ENCODE results near the gene SNX21. TPM values are rescaled to one million over a fixed set of nuclear protein-coding genes. Genes with fewer than 3 reads are reported as not detected.
A peak's percentile ranks its signal among the peaks of the same experiment; 100 is the strongest.

SNX21 gene
- total RNA-seq, 1 donor from 2014 or later, result 0.89 TPM

GRCh38 chr20:45813489-45813888, 20.1 kb upstream of the SNX21 start:
- Mint-ChIP-seq H3K9me3 (no peaks in the 10 kb centered on the region), H3K4me3 (peak overlapping the region; percentile 89), H3K27me3 (no peaks in the 10 kb centered on the region), H3K4me1 (peaks cover 27% of the 10 kb centered on the region), H3K27ac (peak overlapping the region; percentile 90), H3K36me3 (ENCODE audit: low read depth) (peaks cover 55% of the 10 kb centered on the region)
- no peak for DNase-seq
- intact Hi-C loops (cut with micrococcal nuclease), result loop anchor here (5.0 kb wide), 2 partner anchors 69 to 119 kb away; partner anchors contain the start of genes PCIF1 and ZSWIM1

- H3K4me3 Mint-ChIP-seq, result no peak overlapping the region
- peaks cover 27% of the 10 kb centered on the region for H3K4me1 Mint-ChIP-seq
- no peak overlapping the region for H3K27ac Mint-ChIP-seq
- no peaks in the 10 kb centered on the region for H3K27me3 Mint-ChIP-seq
- peaks cover 53% of the 10 kb centered on the region for H3K36me3 Mint-ChIP-seq (ENCODE audit: low read depth)
- no peaks in the 10 kb centered on the region for H3K9me3 Mint-ChIP-seq
- intact Hi-C loops (cut with micrococcal nuclease), result loop anchor here (5.0 kb wide), 2 partner anchors 68 to 118 kb away; partner anchors contain the start of genes PCIF1 and ZSWIM1
- DNase-seq, result no peak
Observed at GRCh38 chr20:45814314-45814713, 19.3 kb upstream of the SNX21 start.

GRCh38 chr20:45816951-45817350, 16.6 kb upstream of the SNX21 start:
- Mint-ChIP-seq H3K27me3 (peaks cover 7% of the 10 kb centered on the region), H3K4me3 (no peak overlapping the region), H3K9me3 (no peaks in the 10 kb centered on the region), H3K4me1 (peaks cover 22% of the 10 kb centered on the region), H3K36me3 (ENCODE audit: low read depth) (peaks cover 31% of the 10 kb centered on the region), H3K27ac (no peak overlapping the region)
- intact Hi-C loops (cut with micrococcal nuclease), result no loop called here
- DNase-seq, result no peak

GRCh38 chr20:45817376-45818194, 16.0 kb upstream of the SNX21 start:
- intact Hi-C loops (cut with micrococcal nuclease), result no loop called here
- Mint-ChIP-seq H3K27ac (no peak overlapping the region), H3K4me1 (peaks cover 20% of the 10 kb centered on the region), H3K9me3 (no peaks in the 10 kb centered on the region), H3K4me3 (no peak overlapping the region), H3K36me3 (ENCODE audit: low read depth) (peaks cover 28% of the 10 kb centered on the region), H3K27me3 (peaks cover 13% of the 10 kb centered on the region)
- no peak for DNase-seq

GRCh38 chr20:45818239-45818638, 15.4 kb upstream of the SNX21 start:
- no peak overlapping the region for H3K4me3 Mint-ChIP-seq
- peaks cover 17% of the 10 kb centered on the region for H3K4me1 Mint-ChIP-seq
- H3K27ac Mint-ChIP-seq, result no peak overlapping the region
- peaks cover 24% of the 10 kb centered on the region for H3K36me3 Mint-ChIP-seq (ENCODE audit: low read depth)
- intact Hi-C loops (cut with micrococcal nuclease), result no loop called here
- peaks cover 17% of the 10 kb centered on the region for H3K27me3 Mint-ChIP-seq
- no peak for DNase-seq
- H3K9me3 Mint-ChIP-seq, result no peaks in the 10 kb centered on the region

GRCh38 chr20:45819466-45819865, 14.1 kb upstream of the SNX21 start:
- Mint-ChIP-seq H3K27ac (no peak overlapping the region), H3K4me3 (no peak overlapping the region), H3K4me1 (peaks cover 17% of the 10 kb centered on the region), H3K9me3 (no peaks in the 10 kb centered on the region), H3K36me3 (ENCODE audit: low read depth) (peaks cover 17% of the 10 kb centered on the region), H3K27me3 (peaks cover 29% of the 10 kb centered on the region)
- intact Hi-C loops (cut with micrococcal nuclease), result no loop called here
- no peak for DNase-seq

- DNase-seq, result no peak
- no peaks in the 10 kb centered on the region for H3K9me3 Mint-ChIP-seq
- peaks cover 5% of the 10 kb centered on the region for H3K36me3 Mint-ChIP-seq (ENCODE audit: low read depth)
- peaks cover 16% of the 10 kb centered on the region for H3K4me1 Mint-ChIP-seq
- peaks cover 32% of the 10 kb centered on the region for H3K27me3 Mint-ChIP-seq
- intact Hi-C loops (cut with micrococcal nuclease), result no loop called here
- H3K4me3 Mint-ChIP-seq, result no peak overlapping the region
- no peak overlapping the region for H3K27ac Mint-ChIP-seq
Observed at GRCh38 chr20:45821947-45822346, 11.7 kb upstream of the SNX21 start.

GRCh38 chr20:45822857-45823256, 10.7 kb upstream of the SNX21 start:
- Mint-ChIP-seq H3K27ac (no peak overlapping the region), H3K9me3 (no peaks in the 10 kb centered on the region), H3K36me3 (ENCODE audit: low read depth) (no peaks in the 10 kb centered on the region), H3K4me3 (no peak overlapping the region), H3K27me3 (peaks cover 32% of the 10 kb centered on the region), H3K4me1 (peaks cover 16% of the 10 kb centered on the region)
- intact Hi-C loops (cut with micrococcal nuclease), result no loop called here
- no peak for DNase-seq

- peaks cover 32% of the 10 kb centered on the region for H3K27me3 Mint-ChIP-seq
Observed at GRCh38 chr20:45823949-45824835, 9.4 kb upstream of the SNX21 start.

GRCh38 chr20:45826381-45827019, 7.1 kb upstream of the SNX21 start:
- peaks cover 33% of the 10 kb centered on the region for H3K27me3 Mint-ChIP-seq
- peaks cover 16% of the 10 kb centered on the region for H3K4me1 Mint-ChIP-seq
- intact Hi-C loops (cut with micrococcal nuclease), result no loop called here

More at GRCh38 chr20:45823949-45824835, 9.4 kb upstream of the SNX21 start:
- intact Hi-C loops (cut with micrococcal nuclease), result loop anchor here (1.0 kb wide), 1 partner anchor 139 kb away; no protein-coding TSS in a partner anchor
- peaks cover 16% of the 10 kb centered on the region for H3K4me1 Mint-ChIP-seq
- H3K9me3 Mint-ChIP-seq, result no peaks in the 10 kb centered on the region
- peak overlapping the region; percentile 64 for H3K27ac Mint-ChIP-seq
- H3K36me3 Mint-ChIP-seq (ENCODE audit: low read depth), result no peaks in the 10 kb centered on the region
- H3K4me3 Mint-ChIP-seq, result peak overlapping the region; percentile 78
- peak; percentile 82 for DNase-seq

GRCh38 chr20:45827030-45827652, 6.5 kb upstream of the SNX21 start, which contains the start of gene TNNC2:
TSS of gene TNNC2 (minus strand) at chr20:45827312. CDS start at chr20:45827248, 64 bp downstream.
- no peak within 1 kb of the TSS for H3K4me3 Mint-ChIP-seq
- no peak within 1 kb of the TSS for H3K27ac Mint-ChIP-seq
- peaks cover 34% of the 10 kb centered on the region for H3K27me3 Mint-ChIP-seq
- intact Hi-C loops (cut with micrococcal nuclease), result no loop called here
- H3K9me3 Mint-ChIP-seq, result no peaks in the 10 kb centered on the region
- H3K4me1 Mint-ChIP-seq, result peaks cover 16% of the 10 kb centered on the region
- DNase-seq, result no peak
- no peaks in the 10 kb centered on the region for H3K36me3 Mint-ChIP-seq (ENCODE audit: low read depth)

More at GRCh38 chr20:45826381-45827019, 7.1 kb upstream of the SNX21 start:
- no peak for DNase-seq
- H3K9me3 Mint-ChIP-seq, result no peaks in the 10 kb centered on the region
- H3K27ac Mint-ChIP-seq, result no peak overlapping the region
- H3K36me3 Mint-ChIP-seq (ENCODE audit: low read depth), result no peaks in the 10 kb centered on the region
- no peak overlapping the region for H3K4me3 Mint-ChIP-seq

- intact Hi-C loops (cut with micrococcal nuclease), result no loop called here
Observed at GRCh38 chr20:45827712-45828111, 5.9 kb upstream of the SNX21 start.

GRCh38 chr20:45828589-45828988, 5.0 kb upstream of the SNX21 start:
- no peak for DNase-seq
- no peaks in the 10 kb centered on the region for H3K36me3 Mint-ChIP-seq (ENCODE audit: low read depth)
- no peaks in the 10 kb centered on the region for H3K9me3 Mint-ChIP-seq
- peaks cover 17% of the 10 kb centered on the region for H3K4me1 Mint-ChIP-seq
- intact Hi-C loops (cut with micrococcal nuclease), result no loop called here
- no peak overlapping the region for H3K4me3 Mint-ChIP-seq
- peaks cover 22% of the 10 kb centered on the region for H3K27me3 Mint-ChIP-seq
- H3K27ac Mint-ChIP-seq, result no peak overlapping the region

More at GRCh38 chr20:45827712-45828111, 5.9 kb upstream of the SNX21 start:
- Mint-ChIP-seq H3K27me3 (peaks cover 30% of the 10 kb centered on the region), H3K4me3 (no peak overlapping the region), H3K27ac (no peak overlapping the region), H3K36me3 (ENCODE audit: low read depth) (no peaks in the 10 kb centered on the region), H3K9me3 (no peaks in the 10 kb centered on the region), H3K4me1 (peaks cover 16% of the 10 kb centered on the region)
- DNase-seq, result no peak

All from activated CD4-positive, alpha-beta T cell treated with anti-CD3 and anti-CD28 coated beads, Interleukin-2, amount 10 ng/mL, durations not matched to agents 24 days and 14 days (primary cell).